NCI-H1105 treated with DMSO at 0.1 percent for 48 hours (cell line): Measurements from ENCODE around the gene FKRP.
A peak's percentile ranks its signal among the peaks of the same experiment; 100 is the strongest.
"Not testable (repeated sequence)": the region's sequence is repeated elsewhere in the genome, so short reads cannot be mapped to it uniquely, and the experiment has no call there.

ENCODE experiments used
- DNase-seq: peaks from one replicate; lab custom pipeline; 2025; lab: John Stamatoyannopoulos, UW

FKRP gene, protein sequence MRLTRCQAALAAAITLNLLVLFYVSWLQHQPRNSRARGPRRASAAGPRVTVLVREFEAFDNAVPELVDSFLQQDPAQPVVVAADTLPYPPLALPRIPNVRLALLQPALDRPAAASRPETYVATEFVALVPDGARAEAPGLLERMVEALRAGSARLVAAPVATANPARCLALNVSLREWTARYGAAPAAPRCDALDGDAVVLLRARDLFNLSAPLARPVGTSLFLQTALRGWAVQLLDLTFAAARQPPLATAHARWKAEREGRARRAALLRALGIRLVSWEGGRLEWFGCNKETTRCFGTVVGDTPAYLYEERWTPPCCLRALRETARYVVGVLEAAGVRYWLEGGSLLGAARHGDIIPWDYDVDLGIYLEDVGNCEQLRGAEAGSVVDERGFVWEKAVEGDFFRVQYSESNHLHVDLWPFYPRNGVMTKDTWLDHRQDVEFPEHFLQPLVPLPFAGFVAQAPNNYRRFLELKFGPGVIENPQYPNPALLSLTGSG

DNA sequence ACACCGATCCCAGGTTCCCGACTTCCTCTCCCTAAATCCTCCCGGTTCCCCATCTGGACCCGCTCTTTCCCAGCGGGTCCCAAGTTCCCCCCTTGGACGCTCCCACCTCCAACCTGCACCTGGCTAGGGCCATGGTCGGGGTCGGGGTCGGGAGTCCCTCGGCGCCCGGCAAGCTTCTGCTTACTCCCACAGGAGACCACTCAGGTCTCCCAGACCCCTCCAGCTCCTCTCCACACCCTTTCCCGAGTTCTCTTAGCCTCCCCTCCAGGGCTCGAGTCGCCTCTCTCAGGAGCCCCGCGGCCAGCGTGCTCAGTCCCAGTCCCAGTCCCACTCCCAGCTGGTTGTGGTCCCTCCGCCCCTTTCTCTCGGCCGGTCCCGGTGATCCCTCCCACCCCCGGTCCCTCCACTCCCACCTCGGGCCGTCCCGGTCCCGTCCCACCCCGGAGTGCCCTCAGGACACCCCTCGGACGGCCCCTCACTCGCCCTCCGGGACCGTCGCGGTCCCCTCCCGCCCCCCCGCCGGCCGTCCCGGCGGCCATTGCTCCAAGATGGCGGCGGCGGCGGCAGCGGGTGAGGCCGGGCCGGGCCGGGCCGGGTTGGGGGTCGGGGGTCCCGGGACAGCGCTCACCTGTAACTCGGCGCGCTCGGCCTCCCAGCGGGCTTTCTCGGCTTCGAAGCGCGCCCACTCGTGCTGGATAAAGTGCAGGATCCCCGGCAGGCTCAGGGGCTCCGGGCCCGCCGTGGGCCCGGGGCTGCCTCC, at the start of gene FKRP:
Gene FKRP (plus strand): TSS at position 537 of the 760 bp plus-strand sequence. CDS start 9,394 bp downstream, outside the sequence.
- no peak for DNase-seq

DNA sequence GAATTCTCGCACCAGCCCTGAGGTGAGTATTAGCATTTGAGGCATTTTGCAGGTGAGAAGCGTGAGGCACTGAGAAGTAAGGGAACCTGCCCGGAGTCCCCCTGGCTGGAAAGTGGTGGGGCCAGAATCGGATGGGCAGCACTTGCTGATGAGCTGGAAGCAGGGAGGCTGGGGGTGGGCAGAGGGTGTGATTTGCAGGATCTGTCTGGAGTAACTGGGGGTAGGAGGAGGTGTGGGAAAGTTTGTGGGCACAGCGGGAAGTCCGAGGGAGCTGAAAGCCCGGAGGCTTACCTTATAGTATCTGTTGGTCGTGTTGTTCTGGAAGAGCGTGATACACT, 49.0 kb upstream of the FKRP start:
- no peak for DNase-seq

DNA sequence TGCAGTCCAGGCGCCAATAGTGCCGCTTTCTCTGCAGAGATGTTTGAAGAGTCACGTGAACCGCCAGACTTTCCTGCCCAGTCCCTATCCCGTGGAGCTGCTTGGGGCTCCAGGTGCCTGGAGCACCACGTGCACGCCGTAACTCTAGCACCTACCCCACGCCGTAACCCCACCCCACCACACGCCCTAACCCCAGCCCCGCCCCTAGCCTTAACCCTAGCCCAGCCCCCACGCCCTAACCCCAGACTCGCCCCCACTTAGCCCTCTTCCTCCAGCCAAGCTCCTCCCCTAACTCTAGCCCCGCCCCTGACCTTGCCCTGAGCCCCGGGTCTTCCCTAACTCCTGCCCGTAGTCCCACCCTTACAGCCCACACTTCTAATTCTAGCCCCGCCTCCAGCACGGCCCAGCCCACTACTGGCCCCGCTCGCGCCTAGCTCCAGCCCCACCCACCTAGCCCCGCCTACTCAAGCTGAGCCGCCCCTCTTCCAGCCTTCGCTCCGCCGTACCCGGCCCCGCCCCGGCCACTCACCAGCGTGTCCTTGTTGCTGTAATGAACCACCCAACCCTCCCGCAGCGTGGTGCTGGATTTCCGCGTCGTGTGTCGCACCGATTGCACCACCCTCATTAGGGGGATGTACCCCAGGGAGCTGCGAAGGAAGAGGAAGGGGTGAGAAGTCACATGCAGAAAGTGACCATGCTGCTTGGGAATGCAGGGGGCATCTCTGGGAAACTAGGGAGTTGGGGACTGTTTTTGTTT, 48.5 kb upstream of the FKRP start:
- no peak for DNase-seq

DNA sequence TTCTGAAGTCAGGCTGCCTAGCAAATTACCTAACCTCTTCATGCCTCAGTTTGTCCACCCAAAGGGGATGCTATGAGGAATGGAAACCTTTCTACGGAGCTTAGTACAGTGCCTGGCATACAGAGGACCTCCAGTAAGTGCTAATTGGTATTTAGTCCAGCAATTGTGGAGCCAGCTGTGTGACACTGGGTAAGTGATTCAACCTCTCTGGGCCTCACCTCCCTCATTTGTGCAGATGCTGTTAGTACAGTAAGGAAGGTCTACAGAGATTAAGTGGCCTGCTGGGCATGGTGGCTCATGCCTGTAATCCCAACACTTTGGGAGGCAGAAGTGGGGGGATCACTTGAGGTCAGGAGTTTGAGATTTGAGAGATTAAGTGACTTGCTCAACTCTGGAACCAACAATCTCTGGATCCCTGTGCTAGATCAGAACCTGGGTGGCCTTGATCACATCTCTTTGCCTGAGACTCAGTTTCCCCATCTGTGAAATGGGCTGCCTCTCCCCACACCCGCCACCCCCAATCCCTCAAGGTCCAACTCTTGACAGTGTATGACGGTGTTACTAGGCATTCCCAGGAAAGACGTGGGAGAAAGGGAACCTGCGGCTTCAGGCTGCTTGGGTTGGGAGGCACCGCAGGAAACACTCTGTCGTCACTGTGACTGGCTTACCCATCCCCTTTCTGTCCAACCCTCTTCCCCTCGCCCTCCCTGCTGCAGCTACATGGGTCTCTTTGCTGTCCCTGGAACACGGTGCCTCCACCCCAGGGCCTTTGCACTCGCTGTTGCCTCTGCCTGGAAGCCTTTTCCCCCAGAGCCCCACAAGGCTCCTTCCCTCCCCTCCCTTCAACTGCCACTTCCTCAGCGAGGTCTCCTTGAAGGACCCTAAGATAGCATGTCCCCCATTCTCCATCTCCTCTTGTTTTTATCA, 47.2 kb upstream of the FKRP start:
- no peak for DNase-seq

DNA sequence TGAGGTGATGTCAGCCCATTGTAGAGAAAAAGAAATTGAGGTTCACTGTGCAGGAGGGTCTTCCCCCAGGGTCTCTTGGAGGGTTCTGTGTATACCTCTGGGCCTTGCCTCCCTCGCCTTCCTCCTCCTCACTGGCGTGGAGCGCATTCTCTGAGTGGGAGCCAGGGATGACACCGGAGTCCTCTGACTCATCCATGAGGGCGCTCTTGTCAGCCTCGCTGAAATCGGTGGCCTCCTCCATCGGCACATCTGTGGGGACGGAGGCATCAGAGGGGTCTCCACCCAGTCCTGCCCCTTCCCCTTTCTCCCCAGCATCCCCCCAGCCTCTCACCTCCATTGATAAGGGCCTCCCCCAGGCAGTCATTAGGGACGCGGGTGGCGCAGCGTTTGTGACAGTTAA, 45.2 kb upstream of the FKRP start:
- no peak for DNase-seq

DNA sequence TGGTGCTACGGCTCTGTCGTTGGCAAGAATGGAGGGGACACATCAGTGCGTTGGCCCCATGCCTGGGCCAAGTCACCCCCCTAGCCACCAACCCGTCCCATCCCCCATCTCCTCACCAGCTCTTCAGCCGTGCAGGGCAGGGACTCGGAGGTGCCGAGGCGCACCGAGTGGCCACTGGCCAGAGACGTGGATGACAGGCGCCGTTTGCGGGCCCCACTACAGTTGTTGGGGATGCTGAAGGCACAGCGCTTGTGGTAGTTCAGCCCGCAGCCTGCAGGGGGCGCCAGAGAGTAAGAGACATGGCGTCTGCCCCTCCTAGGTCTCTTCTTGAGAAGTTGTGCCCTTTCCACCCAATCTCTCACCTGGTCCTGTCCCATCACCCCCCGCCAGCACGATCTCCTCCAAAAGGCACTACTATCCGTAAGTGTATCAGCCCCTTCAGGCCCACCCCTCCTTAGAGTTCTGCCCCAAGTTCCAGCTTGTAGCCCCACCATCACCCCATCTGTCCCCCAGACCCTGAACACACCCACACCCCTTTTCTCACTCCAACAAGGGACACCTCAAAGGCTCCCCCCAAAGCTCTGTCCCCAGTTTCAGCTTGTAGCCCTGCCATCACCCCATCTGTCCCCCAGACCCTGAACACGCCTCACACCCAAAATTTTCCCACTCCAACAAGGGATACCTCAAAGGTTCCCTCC, 41.3 kb upstream of the FKRP start:
- DNase-seq = no peak

DNA sequence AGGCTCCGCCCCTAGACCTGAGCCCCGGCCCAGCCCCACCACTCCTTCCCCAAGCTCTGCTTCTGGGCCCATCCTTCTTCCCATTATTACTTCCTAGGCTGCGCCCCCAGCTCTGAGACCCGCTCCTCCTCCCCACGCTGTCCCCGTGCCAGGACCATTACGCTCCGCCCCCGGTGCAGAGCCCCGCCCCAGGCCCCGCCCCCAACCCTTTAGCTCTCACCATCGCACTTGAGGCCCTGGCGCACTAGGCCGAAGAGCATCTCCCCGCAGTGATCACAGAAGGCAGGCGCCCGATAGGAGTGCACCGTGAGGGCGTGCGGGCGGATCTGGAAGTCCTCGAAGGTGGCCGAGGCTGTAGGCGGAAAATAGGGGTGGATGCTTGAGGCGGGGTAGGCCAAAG, 35.2 kb upstream of the FKRP start:
- no peak for DNase-seq

DNA sequence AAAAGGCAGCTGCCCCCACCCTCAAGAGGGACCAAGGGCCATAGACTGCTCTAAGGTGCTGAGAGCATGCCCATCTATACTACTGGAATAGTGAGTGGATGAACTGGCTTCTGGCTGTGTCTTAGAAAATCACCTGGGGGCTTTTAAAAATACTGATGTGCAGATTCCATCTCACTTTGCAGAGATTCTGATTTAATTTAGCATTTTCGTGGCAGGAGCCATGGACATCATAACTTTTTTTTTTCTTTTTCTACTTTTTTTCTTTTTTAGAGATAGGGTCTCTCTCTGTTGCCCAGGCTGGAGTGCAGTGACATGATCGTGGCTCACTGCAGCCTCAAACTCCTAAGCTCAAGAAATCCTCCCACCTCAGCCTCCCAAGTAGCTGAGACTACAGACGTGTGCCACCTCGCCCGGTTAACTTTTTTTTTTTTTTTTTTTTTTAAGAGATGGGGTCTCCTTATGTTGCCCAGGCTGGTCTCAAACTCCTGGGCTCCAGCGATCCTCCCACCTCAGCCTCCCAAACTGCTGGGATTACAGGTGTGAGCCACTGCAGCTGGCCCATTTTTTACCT, 33.0 kb upstream of the FKRP start:
- DNase-seq = not testable (repeated sequence)

DNA sequence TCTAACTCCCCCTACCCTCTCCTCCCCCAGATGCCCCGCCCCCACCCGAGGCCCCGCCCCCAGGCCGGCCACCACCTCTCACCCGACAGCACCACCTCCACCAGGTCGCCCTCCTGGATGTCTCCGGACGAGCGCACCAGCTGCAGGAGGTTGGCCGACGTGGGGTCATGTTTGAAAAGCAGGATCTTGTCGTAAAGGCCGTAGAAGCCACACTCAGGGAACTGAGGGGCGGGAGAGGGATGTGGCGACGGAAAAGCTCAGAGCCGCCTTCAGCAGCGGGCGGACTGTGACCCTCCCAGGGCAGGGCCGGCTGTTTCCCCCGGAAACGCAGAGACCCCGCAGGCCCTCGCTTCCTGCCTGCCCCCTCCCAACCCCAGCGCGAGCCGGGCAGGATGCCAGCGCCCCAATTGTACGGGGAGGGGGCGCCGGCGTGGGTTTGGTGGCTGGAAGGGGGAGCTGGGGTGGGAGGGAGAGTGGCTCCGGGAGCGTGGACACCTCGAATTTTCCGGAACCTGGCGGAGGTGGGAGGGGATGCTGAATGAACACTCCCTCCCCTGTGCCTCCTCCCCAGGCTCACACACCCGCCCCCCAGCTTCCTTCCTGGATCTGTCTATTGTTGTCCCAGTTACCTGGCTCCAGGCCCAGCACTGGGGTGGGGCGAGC, 31.9 kb upstream of the FKRP start:
- DNase-seq = peak; percentile 85

DNA sequence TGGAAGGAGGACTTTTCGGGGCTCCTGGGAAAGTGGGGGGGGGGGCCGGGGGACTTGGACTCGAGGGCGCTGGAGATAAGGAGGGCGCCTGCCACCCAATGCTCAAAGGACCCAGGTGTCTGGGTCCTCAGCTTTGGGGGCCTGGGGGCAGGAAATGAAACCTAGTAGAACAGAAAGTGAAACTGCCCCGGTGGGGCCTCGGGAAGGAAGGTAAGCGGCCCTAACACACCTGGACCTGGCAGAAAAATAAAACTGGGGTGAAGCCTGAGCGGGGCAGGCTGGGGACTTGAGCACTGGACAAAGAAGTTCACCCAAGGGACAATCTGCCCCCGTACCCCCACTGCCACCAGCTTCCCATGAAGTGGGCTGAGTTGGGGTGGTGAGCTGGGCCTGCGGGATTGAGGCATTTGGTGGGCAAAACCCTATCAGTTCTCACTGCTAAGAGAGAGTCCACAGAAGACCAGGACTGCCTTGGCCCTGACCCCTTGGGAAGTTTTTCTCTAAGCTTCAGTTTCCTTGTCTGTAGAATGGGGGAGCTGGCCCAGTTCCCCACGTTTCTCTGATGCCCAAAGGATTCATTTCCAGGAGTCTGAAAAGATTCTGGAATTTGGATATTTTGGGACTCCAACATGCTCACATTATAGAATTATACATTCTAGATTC, 31.3 kb upstream of the FKRP start:
- DNase-seq = no peak

DNA sequence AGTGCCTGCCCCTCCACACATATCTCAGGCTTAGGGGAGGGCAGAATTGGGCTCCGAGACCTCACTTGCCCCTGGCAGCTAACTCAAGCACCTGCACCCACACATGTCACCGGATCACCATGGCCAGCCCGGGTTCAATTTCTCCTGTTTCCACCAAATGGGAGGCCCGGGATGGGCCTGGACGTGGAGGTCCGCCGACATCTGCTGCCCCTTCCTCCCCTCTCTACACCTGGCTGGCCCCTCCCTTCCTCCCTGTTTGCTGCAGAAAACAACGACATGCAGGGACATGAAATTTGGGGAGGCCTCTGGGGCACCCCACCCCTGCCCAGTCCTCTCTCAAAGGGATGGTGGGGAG, 30.3 kb upstream of the FKRP start:
- DNase-seq = no peak

DNA sequence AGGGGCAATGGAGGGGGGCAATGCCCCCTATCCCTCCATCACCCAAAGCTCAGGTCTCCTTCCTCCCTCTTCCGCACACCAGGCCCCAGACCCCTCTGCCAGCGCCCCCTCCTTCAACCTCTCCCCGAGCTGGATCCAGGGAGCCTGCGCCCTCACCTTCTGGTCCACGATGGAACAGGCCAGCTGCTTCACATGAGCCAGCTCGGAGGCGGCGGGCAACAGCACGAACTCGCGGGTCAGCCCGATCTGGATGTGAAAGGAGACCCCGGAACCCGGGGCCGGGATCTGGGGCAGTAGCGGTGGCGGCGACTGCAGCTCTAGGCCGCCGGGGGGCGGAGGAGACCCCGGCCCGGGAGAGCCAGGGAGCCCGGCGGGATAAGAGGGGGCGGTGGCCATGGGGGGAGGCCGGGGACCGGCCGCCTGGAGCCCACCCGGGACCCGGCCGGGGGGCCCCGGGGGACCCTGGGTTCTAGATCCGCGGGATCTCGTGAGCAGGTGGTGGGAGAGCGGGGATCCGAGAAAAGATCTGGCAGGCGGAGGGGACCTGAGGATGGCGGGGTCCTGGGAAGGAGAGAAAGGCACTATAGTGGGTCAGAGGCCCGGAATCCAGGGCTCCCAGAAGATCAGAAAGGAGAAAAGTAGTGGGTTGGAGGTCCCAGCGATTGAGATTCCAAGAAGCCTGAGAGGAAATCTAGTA, 29.7 kb upstream of the FKRP start:
- no peak for DNase-seq

DNA sequence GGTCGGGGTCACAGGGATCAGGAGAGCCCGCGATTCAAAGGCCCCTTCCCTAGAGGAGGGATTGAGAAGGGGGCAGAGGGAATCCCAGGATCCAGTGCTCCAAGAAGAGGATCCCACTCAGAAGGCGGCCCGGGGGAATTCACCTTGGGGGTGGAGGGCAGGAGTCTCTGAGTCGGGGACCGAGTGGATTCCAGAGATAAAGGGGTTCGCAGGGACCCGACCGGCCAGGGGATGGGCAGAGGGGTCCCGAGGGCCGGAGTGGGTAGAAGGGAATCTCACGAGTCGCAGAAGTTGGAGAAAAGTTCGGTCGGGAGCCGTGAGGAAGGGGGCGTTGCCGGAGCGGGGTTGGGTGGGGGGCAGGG, 29.2 kb upstream of the FKRP start:
- no peak for DNase-seq

DNA sequence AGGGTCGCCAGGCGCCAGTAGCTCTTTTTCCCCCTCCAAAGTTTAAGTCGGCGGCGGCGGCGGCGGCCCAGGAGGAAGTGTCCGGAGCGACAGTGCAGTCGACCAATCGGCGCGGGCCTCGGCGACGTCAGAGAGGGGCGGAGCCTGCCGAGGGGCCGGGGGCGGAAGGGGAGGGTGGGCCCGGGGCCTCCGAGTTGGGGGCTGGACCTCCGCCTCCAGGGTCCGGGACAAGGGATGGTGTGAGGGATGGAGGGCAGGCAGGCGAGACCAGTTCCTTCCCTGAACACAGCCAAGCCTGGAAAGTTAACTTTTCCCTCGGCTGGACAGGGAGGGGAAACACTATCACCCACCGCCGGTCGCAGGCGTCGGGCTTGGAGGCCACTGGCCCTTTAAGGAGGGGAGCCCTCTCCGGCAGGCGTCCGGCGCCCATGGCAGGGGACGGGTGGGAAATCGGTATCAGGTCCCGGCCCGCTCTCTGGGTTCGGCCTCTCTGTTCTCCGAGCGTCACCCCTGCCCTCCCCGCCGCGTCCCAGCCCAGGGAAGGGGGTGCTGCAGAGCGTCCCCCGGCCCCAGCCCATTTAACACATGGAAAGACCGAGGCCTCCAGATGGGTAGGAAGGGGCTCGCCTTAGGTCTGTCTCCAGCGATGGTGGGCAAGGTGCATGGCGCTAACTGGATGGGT, 28.7 kb upstream of the FKRP start, which contains the start of gene PRKD2:
Gene PRKD2 (minus strand): TSS at position 81 of the 682 bp plus-strand sequence. CDS start 744 bp downstream, outside the sequence.
- DNase-seq = peak; percentile 66

DNA sequence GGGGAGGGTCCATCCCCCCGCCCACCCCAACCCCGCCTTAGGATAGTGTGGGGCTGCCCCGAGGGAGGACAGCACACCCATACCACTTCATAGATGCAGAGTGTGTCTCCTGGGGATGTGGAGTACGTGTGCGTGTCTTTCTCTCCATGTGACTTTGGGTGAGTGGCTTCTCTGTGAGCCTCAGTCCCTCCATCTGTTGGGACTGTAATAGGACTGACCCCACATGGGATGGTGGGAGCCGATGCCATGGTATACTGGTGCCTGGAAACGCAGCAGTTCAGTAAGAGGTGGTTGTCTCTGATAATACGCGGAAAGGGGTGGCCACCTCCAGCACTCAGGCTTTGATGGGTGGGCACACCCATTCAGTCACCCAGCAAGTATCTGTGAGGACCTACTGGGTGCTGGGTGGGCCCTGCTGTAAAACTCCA, 28.1 kb upstream of the FKRP start:
- no peak for DNase-seq

DNA sequence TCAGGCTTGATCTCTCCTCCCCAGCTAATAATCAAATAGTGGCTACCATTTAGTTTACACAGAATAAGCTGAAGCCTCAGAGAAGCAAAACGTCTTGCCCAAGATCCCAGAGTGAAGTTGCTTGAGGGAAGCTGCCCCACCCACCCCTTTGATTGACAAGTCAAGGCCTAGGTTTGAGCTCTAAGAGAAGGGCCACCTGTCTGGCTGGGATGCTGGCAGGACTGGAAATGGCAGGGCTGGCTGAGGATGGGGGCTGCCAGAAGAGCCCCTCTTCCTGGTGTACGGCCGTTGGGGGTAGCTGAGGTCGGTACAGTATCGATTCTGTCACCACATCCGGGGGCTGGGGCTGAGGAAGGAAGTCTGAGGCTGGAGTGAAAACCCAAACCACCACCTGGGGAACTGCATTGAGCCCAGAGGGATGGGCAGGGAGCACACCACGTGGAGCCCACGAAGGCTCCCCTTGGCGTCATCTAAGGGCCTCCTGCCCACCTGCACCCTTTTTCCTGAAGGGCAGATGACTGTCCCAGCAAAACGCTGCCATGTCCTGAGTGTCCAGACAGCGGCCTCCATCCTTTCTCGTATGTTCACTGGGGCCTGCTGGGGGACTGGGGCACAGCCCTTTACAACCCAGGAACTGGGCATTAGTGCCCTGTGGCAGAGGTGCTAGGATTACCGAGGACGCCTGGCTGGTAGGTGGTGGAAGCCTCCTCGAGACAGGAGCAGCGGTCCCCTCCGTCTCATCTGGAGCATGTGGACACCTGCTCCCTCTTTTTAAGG, 27.5 kb upstream of the FKRP start:
- peak; percentile 11 for DNase-seq

DNA sequence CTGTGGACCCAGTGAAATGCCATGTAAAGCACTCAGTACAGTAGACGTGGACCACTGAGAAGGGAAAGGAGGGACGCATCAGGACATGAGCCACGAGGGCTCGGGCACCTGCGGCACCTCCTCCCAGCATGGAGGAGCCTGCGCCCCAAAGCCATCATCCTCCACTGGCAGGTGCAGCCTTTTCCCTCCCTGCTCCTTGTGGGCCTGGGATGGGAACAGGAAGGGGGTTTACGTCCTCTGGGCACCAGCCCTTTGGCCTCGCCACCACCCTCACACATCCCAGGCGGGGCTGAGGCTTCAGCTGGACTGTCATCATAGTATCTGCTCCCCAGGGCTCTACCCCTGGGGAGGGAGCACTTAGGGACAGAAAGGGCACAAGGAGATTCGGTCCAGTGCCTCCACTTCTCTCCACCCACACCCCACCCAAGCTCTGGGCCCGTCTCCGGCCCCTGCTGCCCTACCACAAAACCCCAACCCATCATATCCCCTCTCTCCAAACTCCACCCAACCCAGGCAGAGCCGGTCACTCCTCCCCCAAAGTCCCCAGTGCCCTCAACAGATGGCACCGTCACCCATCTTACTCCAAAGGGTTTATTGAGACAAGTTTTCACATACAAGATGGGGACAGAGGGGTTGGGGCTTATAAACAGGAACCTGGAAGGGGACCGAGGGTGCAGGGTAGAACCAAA, 26.8 kb upstream of the FKRP start:
- no peak for DNase-seq
